NCI-H128 (cell line): Measurements from ENCODE around the gene POFUT2.

ENCODE experiments used
- DNase-seq: peaks from one replicate; lab custom pipeline; 2025; ENCODE audit not compliant: unreplicated experiment; lab: John Stamatoyannopoulos, UW

The POFUT2 gene

DNA sequence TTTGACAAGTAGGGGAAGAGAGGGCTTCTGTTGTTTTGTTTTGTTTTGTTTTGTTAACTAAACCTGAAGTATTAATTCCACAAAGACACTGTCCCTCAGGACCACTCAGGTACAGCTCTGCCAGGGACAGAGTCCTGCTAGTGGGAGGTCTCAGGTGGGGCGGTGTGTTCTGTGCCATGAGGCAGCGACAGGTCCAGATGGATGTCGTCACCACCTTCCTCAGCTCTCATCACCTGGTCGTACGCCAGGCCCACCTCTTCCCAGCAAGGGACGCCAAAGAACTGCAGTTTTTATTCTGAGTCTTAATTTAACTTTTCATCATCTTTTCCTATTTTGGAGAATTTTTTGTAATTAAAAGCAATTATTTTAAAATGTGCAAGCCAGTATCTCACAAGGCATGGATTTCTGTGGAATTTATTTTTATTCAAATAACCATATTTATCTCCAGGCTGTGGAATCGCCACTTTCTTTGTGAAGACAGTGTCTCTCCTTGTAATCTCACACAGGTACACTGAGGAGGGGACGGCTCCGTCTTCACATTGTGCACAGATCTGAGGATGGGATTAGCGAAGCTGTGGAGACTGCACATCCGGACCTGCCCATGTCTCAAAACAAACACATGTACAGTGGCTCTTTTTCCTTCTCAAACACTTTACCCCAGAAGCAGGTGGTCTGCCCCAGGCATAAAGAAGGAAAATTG is 62.5 kb downstream of the POFUT2 start:
- no peak for DNase-seq

DNA sequence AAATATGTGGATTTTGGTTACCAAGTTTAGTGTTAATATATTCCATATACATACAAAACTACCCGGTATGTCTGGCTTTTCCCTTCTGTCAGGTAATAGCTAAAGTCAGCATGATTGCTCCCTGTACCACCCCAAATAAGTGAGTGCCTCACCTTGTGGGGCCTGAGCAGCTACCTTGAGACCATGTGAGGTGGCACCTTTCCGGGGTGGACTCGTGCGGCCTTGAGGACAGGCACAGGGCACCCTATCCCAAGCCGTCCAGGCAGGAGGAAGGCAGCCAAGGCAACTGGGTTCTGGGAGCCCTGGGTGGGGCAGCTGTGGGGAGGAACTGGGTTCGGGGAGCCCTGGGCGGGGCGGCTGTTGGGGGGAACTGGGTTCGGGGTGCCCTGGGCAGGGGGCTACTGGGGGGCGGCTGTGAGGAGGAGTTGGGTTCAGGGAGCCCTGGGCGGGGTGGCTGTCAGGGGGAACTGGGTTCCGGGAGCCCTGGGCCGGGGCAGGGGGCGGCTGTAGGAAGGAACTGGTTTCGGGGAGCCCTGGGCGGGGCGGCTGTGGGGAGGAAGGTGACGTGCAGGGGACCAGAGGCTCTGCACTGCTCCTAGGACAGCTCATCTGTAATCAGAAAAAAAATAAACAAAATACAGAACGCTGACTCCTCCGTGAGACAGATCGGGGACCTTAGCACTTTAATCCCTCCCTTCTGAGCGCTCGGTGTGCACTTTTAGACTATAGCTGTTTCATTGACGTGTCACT is 63.3 kb downstream of the POFUT2 start:
- no peak for DNase-seq

DNA sequence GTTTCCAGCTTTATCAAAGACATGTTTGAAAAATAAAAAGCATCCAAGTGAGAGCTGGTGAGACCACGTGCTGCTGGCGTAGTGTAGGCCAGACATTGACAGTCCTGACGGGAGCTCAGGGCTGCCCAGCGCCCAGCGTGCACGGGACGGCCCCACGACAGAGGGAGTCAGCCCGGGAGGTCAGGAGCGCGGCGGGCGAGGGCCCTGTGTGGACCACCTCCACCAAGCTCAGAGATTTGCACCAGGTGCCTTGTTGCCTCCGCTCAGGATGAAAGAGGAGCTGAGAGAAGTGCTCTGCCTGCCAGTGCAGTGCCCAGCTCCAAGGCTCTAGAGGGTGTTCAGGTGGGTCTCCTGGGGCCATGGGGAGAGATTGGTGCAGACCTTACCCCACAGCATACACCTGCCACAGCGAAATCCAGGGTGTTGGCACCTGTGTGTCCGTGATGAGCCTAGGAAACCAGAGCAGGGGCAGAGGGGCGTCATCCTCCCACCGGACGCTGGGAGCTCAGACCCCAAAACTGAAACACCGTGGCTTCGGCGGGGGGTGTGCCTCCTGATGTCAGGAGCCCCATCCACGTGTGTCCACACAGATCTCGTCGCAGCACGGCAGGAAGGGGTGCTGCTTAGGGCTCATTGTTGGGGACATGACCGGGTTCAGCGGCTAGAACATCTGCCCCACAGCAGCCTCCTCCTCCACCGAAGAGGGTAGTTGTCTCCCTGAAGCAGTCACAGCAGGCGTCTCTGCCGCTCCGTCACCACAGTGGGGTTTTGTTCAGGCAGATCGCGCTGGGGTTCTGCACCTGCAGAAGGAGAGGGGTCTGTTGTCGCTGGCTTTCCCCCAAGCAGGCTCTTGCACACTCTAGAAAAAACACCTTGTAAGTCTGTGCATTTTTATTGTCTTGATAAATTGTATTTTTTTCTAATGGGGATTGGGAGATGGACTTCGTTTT is 64.2 kb downstream of the POFUT2 start:
- DNase-seq: no peak

DNA sequence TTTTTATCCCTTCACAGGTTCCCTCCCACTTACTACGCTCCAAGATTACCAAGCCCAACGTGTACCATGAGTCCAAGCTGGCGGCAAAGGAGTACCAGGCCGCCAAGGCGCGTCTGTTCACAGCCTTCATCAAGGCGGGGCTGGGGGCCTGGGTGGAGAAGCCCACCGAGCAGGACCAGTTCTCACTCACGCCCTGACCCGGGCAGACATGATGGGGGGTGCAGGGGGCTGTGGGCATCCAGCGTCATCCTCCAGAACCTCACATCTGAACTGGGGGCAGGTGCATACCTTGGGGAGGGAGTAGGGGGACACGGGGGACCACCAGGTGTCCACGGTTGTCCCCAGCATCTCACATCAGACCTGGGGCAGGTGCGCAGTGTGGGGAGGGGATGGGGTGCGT is 65.7 kb downstream of the POFUT2 start:
- no peak for DNase-seq

DNA sequence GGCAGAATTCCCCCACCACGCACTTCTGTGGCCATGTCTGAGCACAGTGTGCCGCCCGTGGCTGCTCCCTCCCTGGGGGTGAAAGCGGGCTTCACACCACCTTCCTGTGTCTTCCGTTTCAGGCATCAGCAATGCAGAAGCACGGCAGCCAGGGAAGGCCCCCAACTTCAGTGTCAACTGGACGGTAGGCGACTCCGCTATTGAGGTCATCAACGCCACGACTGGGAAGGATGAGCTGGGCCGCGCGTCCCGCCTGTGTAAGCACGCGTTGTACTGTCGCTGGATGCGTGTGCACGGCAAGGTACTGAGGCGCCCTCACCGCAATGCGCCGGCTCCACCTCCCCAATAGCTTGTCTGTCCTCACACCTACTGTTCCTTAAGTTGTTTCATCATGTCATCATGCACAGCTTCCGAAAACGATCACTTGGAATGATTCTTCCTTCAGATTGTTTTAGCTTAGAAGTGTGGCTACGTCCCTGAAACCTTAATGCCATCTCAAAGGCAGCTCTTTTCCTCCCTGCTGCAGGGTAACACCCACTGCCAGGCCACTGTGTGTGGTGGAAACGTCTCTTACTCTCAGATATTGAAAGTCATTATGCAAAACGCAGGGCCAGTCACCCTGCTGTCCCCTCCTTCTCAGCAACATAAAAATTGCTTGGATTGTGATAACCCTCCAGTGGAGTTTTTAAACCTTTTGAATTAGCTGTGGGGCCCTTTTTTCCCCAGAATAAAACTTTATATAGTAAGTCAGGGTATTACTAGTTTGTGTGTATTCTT is 66.8 kb downstream of the POFUT2 start:
- DNase-seq: no peak

DNA sequence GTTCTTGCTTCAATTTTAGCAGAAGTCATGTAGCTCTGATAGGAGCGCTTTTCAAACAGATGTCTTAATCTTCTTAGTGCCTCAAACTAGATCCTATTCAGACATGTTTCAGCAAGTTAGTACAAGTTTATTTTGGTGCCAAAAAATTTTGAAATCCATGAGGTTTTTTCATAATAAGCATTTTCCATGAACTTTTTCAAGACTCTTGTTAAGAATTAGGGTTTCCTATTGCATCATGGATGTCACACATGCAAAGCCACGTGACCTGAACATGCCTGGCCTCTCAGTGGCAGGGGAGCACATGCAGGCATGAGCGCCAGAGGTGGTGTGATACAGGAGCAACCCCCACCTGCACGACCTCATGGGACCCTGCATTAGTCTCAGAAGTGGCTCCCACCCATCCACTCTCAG is 67.6 kb downstream of the POFUT2 start:
- DNase-seq: no peak

DNA sequence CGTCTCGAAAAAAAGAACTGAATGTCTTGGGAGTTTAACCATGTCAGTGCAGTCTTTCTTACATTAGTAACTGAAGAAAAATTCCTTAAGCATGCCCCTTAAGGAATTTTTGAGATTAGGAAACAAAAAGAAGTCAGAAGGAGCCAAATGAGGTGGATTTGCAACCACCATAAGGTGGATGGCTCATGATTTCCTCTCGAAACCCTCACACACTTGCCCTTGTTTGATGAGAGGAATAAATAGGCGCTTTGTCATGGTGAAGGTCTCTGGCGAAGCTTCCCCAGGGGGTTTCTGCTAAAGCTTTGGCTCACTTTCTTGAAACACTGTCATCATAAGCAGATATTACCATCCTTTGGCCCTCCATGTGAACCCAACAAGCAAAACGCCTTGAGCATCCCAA is 68.2 kb downstream of the POFUT2 start:
- DNase-seq: no peak

DNA sequence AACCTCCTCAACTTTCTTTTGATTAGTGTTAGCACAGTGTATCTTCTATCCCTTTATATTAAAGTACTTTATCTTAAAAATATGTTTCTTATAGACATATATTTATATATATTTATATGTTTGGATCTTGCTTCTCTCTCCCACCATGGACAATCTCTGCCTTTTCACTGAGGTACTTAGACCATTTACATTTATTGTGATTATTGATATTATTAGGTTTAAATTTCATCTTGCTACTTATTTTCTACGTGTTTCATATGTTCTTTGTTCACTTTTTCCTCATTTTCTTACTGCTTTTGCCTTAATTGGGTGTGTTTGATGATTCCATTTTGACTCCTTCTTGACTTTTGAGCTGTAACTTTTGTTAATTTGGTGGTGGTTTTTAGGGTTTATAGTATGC is 70.7 kb downstream of the POFUT2 start:
- no peak for DNase-seq

DNA sequence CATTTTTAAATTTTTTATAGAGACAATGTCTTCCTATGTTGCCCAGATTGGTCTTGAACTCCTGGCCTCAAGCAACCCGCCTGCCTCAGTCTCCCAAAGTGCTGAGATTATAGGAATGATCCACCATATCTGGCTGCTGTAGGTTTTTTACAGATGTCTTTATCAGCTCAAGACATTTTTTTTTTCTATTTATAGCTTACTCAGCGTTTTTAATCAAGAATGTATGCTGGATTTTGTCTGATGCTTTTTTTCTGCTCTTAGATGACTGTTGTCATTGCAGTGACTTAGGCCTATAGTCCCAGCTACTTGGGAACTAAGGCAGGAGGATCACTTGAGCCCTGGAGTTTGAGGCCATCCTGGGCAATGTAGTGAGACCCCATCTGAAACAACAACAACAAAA is 72.5 kb downstream of the POFUT2 start:
- no peak for DNase-seq
